Stimulated activated CD8-positive, alpha-beta memory T cell treated with anti-CD3 and anti-CD28 coated beads, Interleukin-4, amount 100 ng/mL, for 24 hours (primary cell): ENCODE measurements around the gene ABCC5.
"Not testable (repeated sequence)": the region's sequence is repeated elsewhere in the genome, so short reads cannot be mapped to it uniquely, and the experiment has no call there.

Experiments
- DNase-seq: peaks from one replicate; pipeline ENCODE4 v3.0.0-alpha.2; 2020; ENCODE audit warnings: low read depth

ABCC5 gene

DNA sequence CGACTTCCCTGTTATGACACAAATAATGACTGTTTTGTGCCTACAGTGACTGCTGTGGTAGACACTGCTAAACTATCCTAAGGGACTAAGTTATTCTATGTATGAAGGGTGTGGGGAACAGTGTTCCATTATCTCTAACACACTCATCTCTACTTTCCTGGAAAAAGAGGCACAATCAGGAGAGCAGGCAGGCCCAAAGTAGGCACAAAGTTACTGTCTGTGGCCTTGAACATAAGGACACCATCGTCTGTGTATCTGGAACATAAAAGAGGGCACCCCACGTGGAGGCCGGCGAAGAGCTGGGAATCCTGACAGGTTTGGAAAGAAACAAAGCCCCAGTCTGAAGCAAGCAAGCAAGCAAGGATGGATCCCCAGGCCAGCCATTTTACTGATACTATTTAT lies 1.5 kb downstream of the ABCC5 start:
- DNase-seq: no peak

DNA sequence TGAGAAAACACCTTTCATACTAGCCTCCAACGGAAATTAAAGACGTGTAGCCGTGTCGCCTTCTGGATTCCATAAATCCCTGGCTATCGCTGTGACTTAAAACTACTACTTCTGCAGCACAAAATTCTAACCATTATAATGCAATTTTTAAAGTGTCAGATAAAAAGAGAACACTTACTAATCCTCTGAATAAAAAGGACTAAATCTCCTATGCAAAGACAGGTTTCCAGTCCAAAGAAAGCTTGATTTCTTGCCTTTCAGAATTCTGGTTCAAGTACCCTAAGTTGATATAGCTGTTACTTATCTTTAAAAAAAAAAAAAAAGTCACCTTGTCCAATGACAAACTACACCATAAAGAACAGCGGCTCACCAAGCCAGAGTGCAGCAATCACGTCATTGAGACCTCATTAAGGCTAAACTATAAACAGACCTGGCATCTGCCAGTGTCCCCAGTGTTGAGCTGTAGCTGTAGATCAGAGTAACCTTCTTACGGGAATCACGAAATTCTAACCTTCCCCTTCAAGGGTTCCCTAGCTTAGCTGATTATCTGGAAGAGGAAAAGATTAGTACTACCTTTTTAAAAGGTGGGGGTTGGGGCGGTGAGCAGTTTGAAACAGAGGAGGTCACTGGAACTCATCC lies 2.2 kb downstream of the ABCC5 start:
- no peak for DNase-seq

DNA sequence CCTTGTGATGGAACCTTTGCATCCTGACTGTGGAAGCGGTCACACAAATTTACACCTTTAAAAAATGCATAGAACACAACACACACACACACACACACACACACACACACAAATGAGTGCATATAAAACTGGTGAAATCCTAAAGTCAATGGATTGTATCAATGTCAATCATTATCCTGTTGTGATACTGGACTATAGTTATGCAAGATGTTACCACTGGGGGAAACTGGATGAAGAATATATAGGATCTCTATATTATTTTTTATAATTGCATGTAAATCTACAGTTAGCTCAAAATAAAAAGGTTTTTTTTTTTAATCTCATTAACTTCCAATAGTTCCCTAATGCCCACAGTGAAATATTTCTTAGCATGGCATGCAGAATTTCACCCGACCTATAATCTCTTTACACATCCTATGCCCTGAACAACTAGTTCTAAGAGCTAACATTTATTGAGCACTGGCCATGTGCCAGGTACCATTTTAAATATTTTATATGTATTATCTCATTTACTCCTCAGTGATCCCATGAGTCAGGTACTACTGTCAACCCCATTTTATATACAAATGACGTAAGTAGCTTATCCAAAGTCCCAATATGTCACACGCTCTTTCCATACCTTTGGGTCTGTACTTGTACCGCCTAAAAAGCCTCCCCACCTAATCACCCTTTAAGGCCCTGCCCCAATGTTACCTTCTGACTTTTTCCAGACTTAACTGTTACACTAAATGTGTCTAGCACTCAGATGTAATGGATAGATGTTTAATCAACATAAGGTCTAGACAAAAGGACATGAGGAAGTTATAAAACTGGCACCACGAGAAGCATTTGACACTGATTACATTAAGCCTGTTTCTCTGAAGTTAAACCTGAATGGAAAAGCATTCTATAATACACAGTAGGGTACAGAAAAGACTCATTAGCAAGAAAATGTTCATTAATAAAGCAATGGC lies 5.5 kb downstream of the ABCC5 start:
- DNase-seq: no peak

DNA sequence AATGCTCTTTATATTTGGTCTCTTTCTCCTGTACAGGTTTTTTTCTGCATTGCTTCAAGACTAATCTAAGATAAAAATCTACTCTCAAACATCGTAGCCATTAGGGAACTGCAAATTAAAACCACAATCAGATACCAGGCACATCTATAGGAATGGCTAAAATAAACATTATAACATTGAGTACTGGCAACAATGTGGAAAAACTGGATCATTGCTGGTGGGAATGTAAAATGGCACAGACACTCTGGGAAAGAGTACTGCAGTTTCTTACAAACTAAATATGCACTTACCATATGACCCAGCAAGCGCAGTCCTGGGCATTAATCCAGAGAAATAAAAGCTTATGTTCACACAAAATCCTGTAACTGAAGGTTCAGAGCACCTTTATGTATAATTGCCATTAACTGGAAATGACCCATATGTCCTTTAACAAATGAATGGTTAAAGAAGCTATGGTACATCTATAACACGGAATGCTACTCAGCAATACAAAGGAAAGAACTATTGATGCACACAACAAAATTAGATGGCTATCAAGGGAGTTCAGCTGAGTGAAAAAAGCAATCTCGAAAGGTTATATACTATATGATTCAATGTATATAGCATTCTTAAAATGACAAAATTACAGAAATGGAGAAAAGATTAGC lies 6.3 kb downstream of the ABCC5 start:
- no peak for DNase-seq

DNA sequence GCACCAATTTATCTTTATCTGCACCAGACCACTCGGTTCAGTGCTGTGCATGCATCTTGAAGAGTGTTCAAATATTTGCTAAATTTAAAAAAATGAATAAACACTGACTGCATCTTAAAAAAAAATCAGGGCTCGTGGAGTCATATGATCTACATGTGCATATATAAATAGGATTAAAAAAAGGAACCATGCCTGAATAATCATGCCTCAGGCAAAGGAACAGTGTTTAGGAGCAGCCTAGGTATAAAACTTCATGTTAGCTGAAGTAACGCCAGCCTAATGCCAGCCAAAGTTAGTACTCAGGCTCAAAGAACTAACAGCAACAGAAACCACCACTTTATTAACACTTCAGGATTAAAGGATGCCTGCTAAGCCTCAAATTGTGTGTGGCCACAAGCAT lies 9.5 kb downstream of the ABCC5 start:
- no peak for DNase-seq

DNA sequence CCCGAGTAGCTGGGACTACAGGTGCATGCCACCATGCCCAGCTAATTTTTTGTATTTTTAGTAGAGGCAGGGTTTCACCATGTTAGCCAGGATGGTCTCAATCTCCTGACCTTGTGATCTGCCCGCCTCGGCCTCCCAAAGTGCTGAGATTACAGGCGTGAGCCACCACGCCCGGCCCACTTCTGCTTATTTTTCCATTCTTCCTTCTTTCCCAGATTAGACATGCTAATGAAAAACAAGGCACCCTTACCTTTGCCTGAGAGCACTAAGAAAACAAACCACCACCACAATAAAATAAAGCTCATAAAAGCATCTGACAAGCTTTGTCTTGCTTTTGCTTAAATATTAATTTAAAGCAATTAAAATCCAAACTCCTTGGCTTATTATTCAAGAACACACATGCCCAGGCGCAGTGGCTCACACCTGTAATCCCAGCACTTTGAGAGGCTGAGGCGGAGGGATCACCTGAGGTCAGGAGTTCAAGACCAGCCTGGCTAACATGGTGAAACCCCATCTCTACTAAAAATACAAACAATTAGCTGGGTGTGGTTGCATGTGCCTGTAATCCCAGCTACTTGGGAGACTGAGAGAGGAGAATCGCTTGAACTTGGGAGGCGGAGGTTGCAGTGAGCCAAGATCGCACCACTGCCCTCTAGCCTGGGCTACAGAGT lies 10.4 kb downstream of the ABCC5 start:
- DNase-seq: not testable (repeated sequence)

DNA sequence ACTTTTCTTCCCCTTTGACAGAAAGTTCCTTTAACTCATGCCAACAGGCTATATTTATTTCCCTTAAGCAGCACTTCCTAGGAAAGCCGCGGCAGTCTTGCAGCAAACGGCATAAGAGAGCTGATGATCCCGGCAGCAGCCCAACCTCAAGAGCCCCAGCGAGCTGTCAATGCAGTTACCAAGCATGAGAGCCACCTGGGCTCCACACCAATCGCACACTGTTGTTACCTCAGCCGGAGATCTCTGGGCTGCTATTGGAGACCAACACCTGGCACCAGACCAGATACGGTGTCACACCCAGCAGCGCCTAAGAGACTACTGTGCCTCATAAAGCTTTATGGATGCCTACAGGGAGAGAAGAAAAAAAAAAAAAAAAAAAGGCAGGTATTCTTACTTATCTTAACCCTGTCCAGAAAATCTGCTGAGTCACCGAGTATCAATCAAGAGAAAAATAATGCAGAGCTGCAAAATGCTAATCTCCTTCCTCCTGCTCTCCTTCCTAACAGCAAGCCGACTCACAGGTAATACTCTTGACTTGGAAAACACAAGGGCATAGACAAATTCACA lies 11.7 kb downstream of the ABCC5 start:
- no peak for DNase-seq

DNA sequence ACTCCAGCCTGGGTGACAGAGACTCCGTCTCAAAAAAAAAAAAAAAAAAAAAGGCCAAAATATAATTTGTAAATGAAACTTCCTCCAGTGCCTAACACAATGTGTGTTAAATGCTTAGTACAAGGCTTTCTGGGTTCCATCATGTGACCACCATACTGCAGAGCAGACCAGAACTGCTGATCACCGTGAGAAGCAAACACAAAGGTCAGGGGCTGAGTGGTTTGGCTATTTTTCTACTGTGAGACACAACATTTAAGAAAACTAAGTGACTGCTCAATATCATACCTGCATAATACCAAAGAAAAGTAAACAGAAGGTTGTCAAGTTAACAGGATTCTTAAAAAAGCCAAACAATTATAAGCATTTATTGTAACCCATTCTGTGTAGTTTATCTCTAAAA lies 13.2 kb downstream of the ABCC5 start:
- no peak for DNase-seq

DNA sequence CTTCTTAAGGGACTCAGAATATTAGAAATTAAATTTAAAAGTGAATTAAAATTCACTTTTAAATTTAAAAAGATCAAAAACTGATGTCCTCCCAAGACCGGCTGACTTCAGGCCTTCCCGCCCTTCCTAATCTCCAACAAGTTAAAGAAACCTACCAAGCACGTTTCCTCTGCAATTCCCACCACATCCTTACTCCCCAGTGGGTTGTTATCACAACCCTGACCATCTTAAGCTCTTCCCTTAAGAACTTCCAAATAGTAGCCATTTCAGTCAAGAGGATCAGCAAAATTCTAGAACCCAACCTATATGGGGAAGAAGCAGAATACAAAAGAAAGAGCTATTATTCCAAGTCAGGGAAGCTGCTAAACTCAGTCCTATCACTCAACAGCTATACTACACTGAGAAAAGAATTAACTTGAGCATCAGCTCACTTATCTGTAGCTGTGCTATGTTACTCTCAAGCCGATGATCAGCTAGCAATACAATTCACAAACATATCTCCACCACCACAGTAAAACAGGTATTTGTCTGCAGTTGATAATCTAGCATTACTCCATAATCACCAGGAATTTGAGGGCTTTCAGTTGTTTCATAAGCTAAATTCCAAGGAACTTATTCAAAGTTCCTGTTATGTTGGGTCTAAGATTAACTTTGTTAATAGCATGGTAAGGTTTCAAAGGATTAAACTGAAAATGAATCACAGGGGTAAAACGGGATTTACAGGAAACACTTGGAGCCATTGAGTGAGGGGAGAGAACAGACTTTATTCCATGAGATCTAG lies 14.3 kb downstream of the ABCC5 start:
- no peak for DNase-seq

DNA sequence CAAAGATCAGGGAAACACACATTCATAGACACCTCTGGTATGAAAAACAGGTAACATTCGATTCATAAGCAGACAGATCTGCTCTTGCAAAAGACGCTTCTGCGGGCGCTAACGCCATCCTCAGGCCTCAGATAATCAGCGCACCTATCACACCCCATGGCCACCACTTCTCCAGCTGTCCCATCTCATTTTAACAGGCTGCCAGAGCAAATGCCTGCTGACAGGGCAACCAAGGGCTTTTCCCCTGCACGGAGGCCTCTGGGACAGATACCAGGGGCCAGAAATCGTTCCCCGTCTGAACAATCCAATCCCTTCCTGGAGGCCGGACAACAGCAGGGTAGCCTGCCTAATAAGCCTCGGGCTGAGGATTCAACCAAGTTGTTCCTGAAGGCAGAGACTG lies 15.2 kb downstream of the ABCC5 start:
- no peak for DNase-seq

DNA sequence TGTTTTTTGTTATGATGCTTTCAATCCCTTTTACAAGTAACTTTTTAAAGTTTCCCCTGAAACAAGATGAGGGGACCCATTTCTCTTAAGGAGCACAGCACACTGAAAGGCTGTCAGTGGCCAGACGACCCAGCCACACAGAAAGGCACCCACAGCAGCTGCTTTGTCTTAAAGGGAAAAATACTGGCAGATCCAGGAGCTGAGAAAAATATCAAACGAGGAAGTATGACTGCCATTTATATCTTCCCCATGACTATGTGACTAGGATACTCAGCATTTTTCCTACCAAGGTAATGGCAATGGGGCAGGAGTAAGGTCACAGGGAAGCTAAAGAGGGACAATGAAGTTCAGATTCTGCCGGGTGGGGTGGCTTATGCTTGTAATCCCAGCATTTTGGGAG lies 15.9 kb downstream of the ABCC5 start:
- DNase-seq: no peak

DNA sequence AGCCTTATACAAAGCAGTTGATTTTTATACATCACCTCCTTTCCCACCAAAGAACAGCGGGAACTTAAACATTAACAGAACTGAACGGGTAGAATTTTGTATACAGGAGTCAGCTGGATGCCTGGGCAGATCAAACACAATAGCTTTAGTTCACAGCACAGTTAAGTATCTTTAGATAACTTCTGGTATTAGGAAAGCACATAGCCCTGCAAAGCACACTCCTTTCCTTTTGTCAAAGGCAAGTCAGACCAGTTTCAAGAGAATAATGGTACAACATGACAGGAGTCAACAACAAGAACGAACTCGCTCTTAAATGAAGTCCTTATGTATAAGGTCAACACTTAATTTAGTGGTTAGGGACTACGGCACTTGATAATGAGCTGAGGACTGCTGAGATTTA lies 26.3 kb downstream of the ABCC5 start:
- no peak for DNase-seq

DNA sequence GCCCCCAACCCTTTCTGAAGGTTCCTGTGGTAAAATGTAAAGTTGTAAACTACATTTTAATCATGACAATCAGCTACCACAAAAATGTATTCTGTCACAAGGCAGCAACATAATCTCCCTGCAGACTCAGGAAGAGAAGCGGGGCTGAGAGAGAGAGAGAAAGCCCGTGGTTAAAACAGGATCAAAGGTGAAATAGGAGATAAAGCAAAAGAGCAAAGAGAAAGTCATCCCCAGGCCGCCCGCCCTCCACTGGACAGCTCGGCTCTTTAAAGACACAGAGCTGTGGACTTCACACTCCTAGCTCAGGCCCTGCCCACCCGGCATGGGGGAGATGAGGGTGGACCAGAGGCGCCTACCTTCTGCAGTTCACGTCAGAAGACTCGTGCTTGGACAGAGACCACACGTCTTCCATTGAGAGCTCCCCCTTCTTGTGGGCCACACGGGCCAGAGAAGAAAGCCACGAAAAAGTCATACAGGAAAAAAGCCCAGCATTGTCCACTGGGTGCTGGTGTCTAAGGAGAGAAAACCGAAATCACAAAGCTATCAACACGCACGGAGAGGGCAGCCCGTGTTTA lies 29.4 kb downstream of the ABCC5 start:
- DNase-seq: no peak

DNA sequence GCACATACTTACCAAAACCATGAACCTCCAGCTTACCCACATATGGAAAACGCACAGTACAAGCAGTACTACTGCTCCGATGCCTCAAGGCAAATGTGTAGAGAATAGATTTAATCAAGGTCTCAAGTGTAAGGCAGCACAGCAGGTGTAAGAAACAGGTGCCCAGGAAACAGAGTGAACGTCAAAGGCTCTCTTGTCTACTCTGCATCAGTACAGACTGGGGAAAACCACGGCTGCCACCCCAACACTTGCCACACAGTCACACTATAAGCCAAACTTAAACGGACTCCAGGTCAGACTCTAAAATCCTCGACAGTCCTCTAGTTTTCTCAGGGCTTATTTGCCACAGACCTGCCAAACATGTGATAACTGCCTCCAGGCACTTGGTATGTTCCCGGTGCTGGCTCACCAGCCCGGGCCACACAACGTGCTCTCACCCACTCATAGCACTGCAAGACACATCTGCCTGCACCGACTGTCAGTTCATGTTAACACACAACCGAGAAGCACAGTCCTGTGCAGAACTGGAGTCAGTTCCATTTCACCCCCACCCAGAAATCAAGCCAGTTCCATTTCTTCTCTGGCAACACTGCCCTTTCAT lies 30.6 kb downstream of the ABCC5 start:
- no peak for DNase-seq

DNA sequence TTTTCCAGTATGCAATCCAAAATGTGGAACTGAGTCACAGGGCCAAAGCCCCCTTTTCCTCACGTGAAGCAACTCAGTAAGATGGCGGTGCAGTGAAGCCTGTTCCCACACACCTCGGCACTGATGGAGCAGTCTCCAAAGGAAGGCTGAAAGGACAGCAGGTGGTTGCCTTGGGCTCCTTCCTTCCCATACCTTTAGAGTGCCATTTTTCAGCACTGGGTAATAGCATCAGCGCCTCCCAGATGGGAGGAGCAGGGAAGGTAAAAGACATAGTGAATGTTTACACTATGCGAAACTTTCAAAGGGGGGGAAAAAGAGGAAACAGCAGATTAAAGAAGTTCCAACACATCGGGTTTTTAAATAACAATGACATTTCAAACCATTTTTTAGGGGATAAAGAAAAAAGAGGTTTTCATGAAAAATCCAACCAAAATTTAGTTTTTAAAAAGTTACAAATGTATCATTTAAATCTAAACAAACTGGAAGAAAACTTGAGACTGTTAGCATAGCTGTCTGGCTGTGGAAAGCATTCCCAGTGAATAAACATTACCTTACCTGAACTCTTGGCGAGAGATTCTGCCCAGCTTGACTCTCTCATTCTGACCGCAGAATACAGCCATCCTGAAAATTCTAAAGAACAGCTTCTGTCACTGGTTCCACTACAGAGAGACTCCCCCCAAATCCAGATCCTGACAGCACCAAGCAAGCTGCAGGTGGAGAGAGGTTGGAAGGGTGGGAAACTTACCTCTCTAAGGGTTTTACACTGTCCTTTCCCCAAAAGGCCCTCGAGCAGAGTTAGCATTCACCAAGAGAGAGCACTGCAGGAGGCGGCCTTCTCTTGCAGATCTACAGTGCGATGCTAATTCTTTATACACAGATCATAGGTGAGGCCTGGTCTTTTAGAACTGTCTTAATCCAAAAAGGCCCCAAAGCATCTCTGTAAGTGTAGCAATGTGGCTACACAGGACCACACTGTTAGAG lies 32.6 kb downstream of the ABCC5 start:
- DNase-seq: no peak

DNA sequence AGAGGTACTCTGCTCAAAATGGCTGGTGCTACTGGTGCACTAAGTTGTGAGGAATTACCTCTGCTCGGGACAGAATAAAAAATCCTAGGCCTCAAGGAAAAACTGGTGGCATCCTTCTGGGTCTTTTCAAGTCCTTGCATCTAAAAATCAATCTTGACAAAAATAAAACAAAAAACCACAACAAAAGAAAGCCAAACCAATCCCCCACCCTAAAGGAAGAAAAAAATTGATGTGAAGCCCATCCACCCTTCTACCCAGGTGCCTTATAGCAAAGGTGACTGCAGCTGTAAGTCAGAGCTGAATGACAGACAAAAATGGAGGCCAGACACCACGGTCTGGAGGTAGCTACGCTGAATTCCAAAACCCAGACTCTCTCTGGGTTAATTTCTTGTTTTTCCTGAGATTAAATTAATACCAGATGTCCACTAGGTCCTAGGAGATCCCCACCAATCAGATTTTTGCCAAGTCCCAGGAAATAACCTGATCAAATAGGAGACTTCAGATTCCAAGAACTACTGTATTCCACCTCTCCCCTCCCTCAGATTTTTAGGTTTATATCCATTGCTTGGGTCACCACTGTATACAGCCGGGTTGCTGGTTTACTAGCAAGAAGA lies 33.5 kb downstream of the ABCC5 start:
- DNase-seq: no peak

DNA sequence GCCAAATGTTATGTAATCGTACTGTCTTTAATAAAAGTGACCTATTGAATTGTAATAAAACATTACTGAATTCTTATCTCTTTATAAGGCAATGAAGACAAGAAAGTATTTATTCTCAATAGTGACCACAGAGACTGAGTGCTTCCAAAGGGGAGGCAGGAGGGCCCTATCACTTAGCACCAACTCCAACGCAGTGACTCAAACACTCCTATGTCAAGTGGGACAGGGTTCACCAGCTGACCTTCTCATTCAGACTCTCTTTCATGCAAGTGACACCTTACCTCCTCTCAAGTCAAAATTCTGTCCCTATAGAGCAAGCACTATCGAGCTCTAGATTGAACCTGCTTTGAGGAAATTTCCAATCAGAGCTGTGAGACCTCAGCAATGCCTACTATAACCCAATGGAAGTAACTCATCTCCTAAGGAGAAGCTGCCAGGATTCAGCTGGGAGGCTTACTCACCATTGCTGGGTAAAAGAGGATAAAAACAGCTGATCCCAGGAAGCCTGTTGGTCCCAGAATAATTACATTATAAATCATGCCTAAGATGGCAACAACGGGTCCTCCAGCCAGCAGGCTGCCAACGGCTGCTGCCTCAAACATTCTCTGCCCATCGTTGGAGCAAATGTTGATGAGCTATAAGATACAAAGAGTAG lies 35.6 kb downstream of the ABCC5 start:
- no peak for DNase-seq

DNA sequence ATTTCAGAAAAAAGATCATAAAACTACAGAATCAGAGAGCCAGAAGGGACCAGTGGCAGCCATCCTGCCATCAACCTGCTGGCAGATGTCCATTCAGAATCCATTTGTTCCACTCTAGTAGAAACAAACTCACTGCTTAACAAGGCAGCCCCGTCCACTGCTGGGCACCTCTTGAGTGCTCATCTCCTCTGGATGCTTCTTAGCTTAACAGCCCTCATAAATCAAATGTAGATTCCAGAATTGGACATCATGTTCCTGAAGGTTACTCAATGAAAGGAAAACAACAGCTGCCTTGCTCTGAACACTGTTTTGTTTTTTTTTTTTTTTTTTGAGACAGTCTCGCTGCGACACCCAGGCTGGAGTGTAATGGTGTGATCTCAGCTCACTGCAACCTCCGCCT lies 37.3 kb downstream of the ABCC5 start:
- no peak for DNase-seq
